H1 (cell line): Measurements from ENCODE around the gene PLA2R1. TPM values are rescaled to one million over a fixed set of nuclear protein-coding genes. Genes with fewer than 3 reads are reported as not detected.

ENCODE experiments used
- CTCF ChIA-PET: fragments of 300-600 bp; sonication (Branson Sonifier 250); formaldehyde crosslinking; loops from one replicate; lab custom pipeline; 2021; ENCODE audit not compliant: partially characterized antibody; lab: Charles Lee
- POLR2A ChIA-PET: fragments of 300-600 bp; sonication (Branson Sonifier 250); formaldehyde crosslinking; loops from one replicate; lab custom pipeline; 2021; ENCODE audit warnings: inconsistent platforms; ENCODE audit not compliant: partially characterized antibody; lab: Charles Lee
- DNase-seq, 2 experiments: peaks; one replicate each; pipeline versions ENCODE4 v3.0.0 to v3.0.0-alpha.2; 2010 to 2022; ENCODE audit warnings: low spot score in 2 of 2, low read depth in 1 of 2, mixed read lengths in 1 of 2
- FAIRE-seq: peaks from 2 replicates; lab custom pipeline; 2011; peaks lifted over from hg19 to GRCh38; lab: Jason Lieb, UNC
- H2AFZ ChIP-seq: 2 replicates; pipeline ENCODE4 v1.8.1; 2012; ENCODE audit warnings: low read length, inconsistent platforms
- H2AK5ac ChIP-seq: 2 replicates; pipeline ENCODE4 v1.6.1; 2013; ENCODE audit warnings: low read depth, low read length
- H2BK120ac ChIP-seq: replicated peaks from 2 replicates; pipeline ENCODE3; 2013; ENCODE audit warnings: low read depth, low read length, inconsistent platforms
- H2BK12ac ChIP-seq: 2 replicates; pipeline ENCODE4 v1.6.1; 2013; ENCODE audit warnings: low read depth, low read length
- H2BK15ac ChIP-seq: 2 replicates; pipeline ENCODE4 v1.6.1; 2013; ENCODE audit warnings: low read length
- H2BK20ac ChIP-seq: 2 replicates; pipeline ENCODE4 v1.6.1; 2013; ENCODE audit warnings: low read length
- H2BK5ac ChIP-seq: 2 replicates; pipeline ENCODE4 v1.6.1; 2013; ENCODE audit warnings: low read depth, low read length
- H3K14ac ChIP-seq: 2 replicates; pipeline ENCODE4 v1.6.1; 2013; ENCODE audit warnings: inconsistent platforms; ENCODE audit not compliant: insufficient read length
- H3K18ac ChIP-seq: 2 replicates; pipeline ENCODE4 v1.6.1; 2013; ENCODE audit warnings: low read length; ENCODE audit errors: extremely low read depth
- H3K23ac ChIP-seq: 2 replicates; pipeline ENCODE4 v1.6.1; 2013; ENCODE audit warnings: inconsistent platforms; ENCODE audit not compliant: insufficient read length
- H3K23me2 ChIP-seq: 2 replicates; pipeline ENCODE4 v1.6.1; 2013; ENCODE audit warnings: low read depth, low read length
- H3K27ac ChIP-seq: 2 replicates; pipeline ENCODE4 v1.6.1; 2011; ENCODE audit warnings: low read depth, low read length, inconsistent platforms
- H3K27me3 ChIP-seq, 4 experiments: replicated peaks in 1 of 4; 1 replicate in 1 of 4; 2 replicates in 3 of 4; pipeline versions ENCODE4 v1.6.1 to v1.8.1; 2011 to 2013; ENCODE audit warnings: low read length in 3 of 4, mild to moderate bottlenecking in 3 of 4, inconsistent platforms in 2 of 4, mixed read lengths in 2 of 4, moderate library complexity in 1 of 4; ENCODE audit not compliant: control insufficient read depth in 3 of 4, insufficient read depth in 3 of 4; ENCODE audit errors: extremely low read depth in 1 of 4
- H3K36me3 ChIP-seq, 4 experiments: 2 replicates each; pipeline versions ENCODE4 v1.6.1 to v1.8.1; 2011 to 2013; ENCODE audit warnings: mild to moderate bottlenecking in 4 of 4, low read length in 3 of 4, moderate library complexity in 2 of 4, control low read depth in 1 of 4, inconsistent platforms in 1 of 4; ENCODE audit not compliant: insufficient read depth in 4 of 4, control insufficient read depth in 2 of 4
- H3K4ac ChIP-seq: replicated peaks from 2 replicates; pipeline ENCODE3; 2013; ENCODE audit warnings: low read length, low read depth, mixed read lengths, inconsistent platforms; ENCODE audit not compliant: insufficient read length
- H3K4me1 ChIP-seq, 4 experiments: replicated peaks in 1 of 4; 1 replicate in 1 of 4; 2 replicates in 3 of 4; pipeline versions ENCODE4 v1.6.1 to v1.8.1; 2011 to 2013; ENCODE audit warnings: low read length in 3 of 4, inconsistent platforms in 2 of 4, mixed read lengths in 1 of 4; ENCODE audit not compliant: insufficient read depth in 4 of 4, control insufficient read depth in 3 of 4
- H3K4me2 ChIP-seq, 2 experiments: 2 replicates each; pipeline versions ENCODE4 v1.6.1 to v1.8.1; 2011 to 2013; ENCODE audit warnings: low read depth in 2 of 2, low read length in 2 of 2, control low read depth in 1 of 2, inconsistent platforms in 1 of 2, mild to moderate bottlenecking in 1 of 2; ENCODE audit not compliant: insufficient read depth in 1 of 2
- H3K4me3 ChIP-seq, 4 experiments: fragments of 200-600, 300-600 bp in 1 of 4; sonication (generic), shearing (Covaris generic), sonication (Bioruptor Twin) in 1 of 4; 2 replicates each; pipeline versions ENCODE4 v1.5.1 to v1.8.1; 2011 to 2016; ENCODE audit warnings: low read length in 4 of 4, low read depth in 3 of 4, control low read depth in 2 of 4, inconsistent platforms in 2 of 4, mild to moderate bottlenecking in 2 of 4, mixed read lengths in 1 of 4, moderate library complexity in 1 of 4; ENCODE audit not compliant: insufficient read depth in 2 of 4; ENCODE audit errors: extremely low read depth in 1 of 4
- H3K56ac ChIP-seq: replicated peaks from 2 replicates; pipeline ENCODE3; 2013; ENCODE audit warnings: low read depth, mild to moderate bottlenecking, mixed read lengths, low read length, inconsistent platforms; ENCODE audit not compliant: insufficient read length
- H3K79me1 ChIP-seq: 2 replicates; pipeline ENCODE4 v1.6.1; 2013; ENCODE audit warnings: low read depth, low read length, control low read depth
- H3K79me2 ChIP-seq, 2 experiments: 2 replicates each; pipeline versions ENCODE4 v1.6.1 to v1.8.1; 2012 to 2013; ENCODE audit warnings: low read length in 2 of 2, mild to moderate bottlenecking in 2 of 2, inconsistent platforms in 1 of 2; ENCODE audit not compliant: insufficient read depth in 2 of 2, control insufficient read depth in 1 of 2
- H3K9ac ChIP-seq, 4 experiments: replicated peaks in 1 of 4; 1 replicate in 1 of 4; 2 replicates in 3 of 4; pipeline versions ENCODE4 v1.6.1 to v1.8.1; 2011 to 2013; ENCODE audit warnings: low read depth in 3 of 4, low read length in 3 of 4, control low read depth in 2 of 4, mild to moderate bottlenecking in 2 of 4, moderate library complexity in 2 of 4, inconsistent platforms in 1 of 4; ENCODE audit errors: extremely low read depth in 1 of 4
- H3K9me3 ChIP-seq, 2 experiments: 2 replicates each; pipeline versions ENCODE4 v1.6.1 to v1.8.1; 2012 to 2013; ENCODE audit warnings: mild to moderate bottlenecking in 2 of 2, moderate library complexity in 2 of 2, control low read depth in 1 of 2, inconsistent platforms in 1 of 2, low read depth in 1 of 2, low read length in 1 of 2, mixed read lengths in 1 of 2; ENCODE audit not compliant: insufficient read depth in 2 of 2
- H4K20me1 ChIP-seq, 2 experiments: replicated peaks in 1 of 2; 2 replicates each; pipeline versions ENCODE3 to v1.8.1; 2011 to 2013; ENCODE audit warnings: inconsistent platforms in 2 of 2, low read length in 2 of 2, mild to moderate bottlenecking in 1 of 2; ENCODE audit not compliant: insufficient read depth in 2 of 2, control insufficient read depth in 1 of 2
- H4K5ac ChIP-seq: 2 replicates; pipeline ENCODE4 v1.6.1; 2013; ENCODE audit warnings: low read length, low read depth, mixed read lengths, inconsistent platforms; ENCODE audit not compliant: insufficient read length
- H4K8ac ChIP-seq: 2 replicates; pipeline ENCODE4 v1.8.0; 2013; ENCODE audit warnings: mild to moderate bottlenecking, moderate library complexity, low read length, inconsistent platforms; ENCODE audit not compliant: insufficient read depth; ENCODE audit errors: extremely low read depth
- H4K91ac ChIP-seq: replicated peaks from 2 replicates; pipeline ENCODE3; 2013; ENCODE audit warnings: low read length, mixed read lengths, inconsistent platforms; ENCODE audit not compliant: insufficient read length
- SRF ChIP-seq: IDR thresholded peaks from 2 replicates; pipeline ENCODE4 v1.6.1; 2011; ENCODE audit warnings: mild to moderate bottlenecking, low read depth, low read length, moderate library complexity
- polyA plus RNA-seq, 7 experiments: library from polyadenylated mRNA; depleted of rRNA in 3 of 7; stranded (reverse) in 5 of 7; unstranded in 2 of 7; fragments of >200 nt in 5 of 7; fragments of 200-250 nt in 2 of 7; gene quantifications; 1 replicate in 5 of 7; 2 replicates in 1 of 7; 4 replicates in 1 of 7; pipeline versions ENCODE4 v1.2.1 to v1.2.3, GENCODE V29; 2011 to 2013; ENCODE audit warnings: missing spikeins in 2 of 7, mixed read lengths in 2 of 7
- total RNA-seq: library from RNA; stranded (reverse); fragmentation: NEBNext Ultra II Directional; extraction: Animal tissue kit (Norgen Biotek cat#: 25700); gene quantifications from 2 replicates; pipeline ENCODE4 v1.2.1, GENCODE V29; 2021

Gene PLA2R1
- total and polyA plus RNA-seq, 2 of the 8 experiments (the other 6 are each of a cell fraction or from before 2014, with no cell fraction given), result 0.65 to 1.5 TPM

DNA sequence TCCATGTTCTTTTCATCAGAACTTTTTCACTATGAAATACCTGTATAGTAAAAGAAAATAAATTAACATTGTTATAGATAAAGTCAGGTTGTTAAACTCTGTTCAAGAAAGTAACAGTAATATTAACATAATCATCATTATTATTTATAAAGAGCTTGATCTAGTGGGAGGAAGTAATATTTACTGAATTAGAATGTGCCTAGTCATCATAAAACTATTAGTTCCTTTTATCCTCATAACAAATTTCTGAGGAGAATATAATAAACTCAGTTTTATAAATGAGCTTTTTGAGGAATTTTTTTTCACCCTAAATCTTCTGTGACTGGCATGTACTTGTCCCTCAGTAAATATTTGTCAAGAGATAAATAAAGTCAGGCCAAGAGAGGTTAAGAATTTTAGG is 78.4 kb downstream of the PLA2R1 start:
- Histone ChIP-seq H2BK120ac (no peak overlapping the region), H4K8ac (no peak overlapping the region), H2AK5ac (no peak overlapping the region), H3K4me2 (no peak overlapping the region), H3K4me1 (peaks cover 0 to 2% (median 0%) of the 10 kb centered on the region in 4 experiments; a peak in 1 of 7 replicates), H4K91ac (no peak overlapping the region), H4K20me1 (no peaks in the 10 kb centered on the region), H3K23ac (no peak overlapping the region), H3K14ac (no peak overlapping the region), H2AFZ (no peak overlapping the region), H3K56ac (no peak overlapping the region), H3K18ac (no peak overlapping the region), H3K27me3 (no peaks in the 10 kb centered on the region), H3K36me3 (no peaks in the 10 kb centered on the region), H3K23me2 (no peaks in the 10 kb centered on the region), H3K9ac (no peak overlapping the region), H3K9me3 (no peaks in the 10 kb centered on the region), H2BK12ac (no peak overlapping the region), H4K5ac (no peak overlapping the region), H3K4ac (no peak overlapping the region), H3K79me2 (no peaks in the 10 kb centered on the region), H3K4me3 (no peak overlapping the region), H2BK20ac (no peak overlapping the region), H3K27ac (no peak overlapping the region), H3K79me1 (no peaks in the 10 kb centered on the region), H2BK5ac (no peak overlapping the region), H2BK15ac (no peak overlapping the region)
- CTCF ChIA-PET, result interaction anchor here (1.3 to 1.9 kb wide), 3 partner anchors 11 to 39 kb away, joined by 4 to 6 read pairs (median 4); no protein-coding TSS in a partner anchor
- DNase-seq, result no peak
- POLR2A ChIA-PET, result interaction anchor here (1.6 kb wide), 1 partner anchor 11 kb away, joined by 5 read pairs; no protein-coding TSS in a partner anchor
- no peak for FAIRE-seq
- TF ChIP-seq SRF, result no peak
